ENCODE results near the gene ST3GAL5. TPM values are rescaled to one million over a fixed set of nuclear protein-coding genes. Genes with fewer than 3 reads are reported as not detected.

Gene ST3GAL5
- total and polyA plus RNA-seq, 2 experiments from 2014 or later: 3.2 to 7.9 TPM

DNA sequence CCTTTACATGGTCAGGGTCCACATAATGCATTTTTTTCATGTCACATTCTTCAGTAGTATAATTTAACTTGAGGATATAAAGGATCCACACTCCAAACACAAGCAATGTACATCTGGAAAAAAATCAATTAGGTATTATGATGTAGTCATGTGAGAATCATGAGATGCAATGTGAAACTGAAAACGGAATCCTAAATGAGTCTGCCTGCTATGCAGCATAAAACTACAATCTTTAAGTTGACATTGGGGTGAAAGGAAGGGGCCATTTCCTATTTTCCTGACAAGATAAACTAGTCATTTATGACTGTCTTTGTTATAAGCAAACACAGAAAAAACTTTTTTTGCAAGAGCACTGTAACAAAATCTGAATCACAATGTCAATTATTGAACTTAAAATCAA lies 27.6 kb downstream of the ST3GAL5 start:
- H3K4me3 ChIP-seq: no peak overlapping the region
- H3K9me3 Mint-ChIP-seq: no peaks in the 10 kb centered on the region
- ATAC-seq: no peak

DNA sequence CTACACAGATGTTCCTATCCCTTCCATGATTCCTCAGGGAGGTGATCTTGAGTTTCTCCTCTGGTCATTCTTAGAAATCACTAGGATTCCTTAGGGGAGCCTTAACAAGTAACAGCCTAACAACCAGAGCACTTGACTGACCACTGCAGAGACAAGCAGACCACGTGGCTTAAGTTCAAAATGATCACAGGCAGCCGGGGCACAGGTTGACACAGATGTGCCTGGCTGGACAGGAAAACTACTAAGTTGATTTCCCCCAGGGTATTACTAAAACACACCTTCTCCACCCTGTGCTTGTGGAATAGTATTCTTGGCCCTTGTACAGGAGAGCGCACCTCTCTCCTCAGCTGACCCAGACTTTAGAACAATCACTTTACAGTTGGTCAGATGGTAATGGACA lies 29.9 kb downstream of the ST3GAL5 start:
- H3K27ac Mint-ChIP-seq: no peak overlapping the region
- H3K4me1 Mint-ChIP-seq: 0 out of 3 replicates have a peak, but pooled peaks cover 3% of the 10 kb centered on the region
- no peaks in the 10 kb centered on the region for H3K9me3 Mint-ChIP-seq
- ATAC-seq: no peak
- Histone ChIP-seq H3K9me2 (ENCODE audit: insufficient read depth) (no peaks in the 10 kb centered on the region), H3F3A (replicated peaks; ENCODE audit: low read depth) (no peaks in the 10 kb centered on the region), H3K27ac (ENCODE audit: low read depth) (no peak overlapping the region), H3K27me3 (ENCODE audit: insufficient read depth) (no peaks in the 10 kb centered on the region), H3K36me3 (ENCODE audit: insufficient read depth) (no peaks in the 10 kb centered on the region; the same call in 1 of the 2 replicates), H3K4me1 (ENCODE audit: insufficient read depth) (no peaks in the 10 kb centered on the region), H2AFZ (no peak overlapping the region), H3K79me2 (replicated peaks; ENCODE audit: insufficient read depth) (no peaks in the 10 kb centered on the region), H3K4me3 (no peak overlapping the region), H3K4me2 (no peak overlapping the region), H4K20me1 (replicated peaks; ENCODE audit: insufficient read depth) (no peaks in the 10 kb centered on the region)
- peaks cover 3% of the 10 kb centered on the region; the same call in 2 of the 3 replicates for H3K36me3 Mint-ChIP-seq (ENCODE audit: low read depth)
- DNase-seq (ENCODE audit: low spot score): no peak
- H3K27me3 Mint-ChIP-seq (ENCODE audit: insufficient read depth, low read depth, poor library complexity): peaks cover 8% of the 10 kb centered on the region
- H3K4me3 Mint-ChIP-seq: no peak overlapping the region
- TF ChIP-seq JUNB (IDR thresholded peaks at IDR 0.05; ENCODE audit: unreplicated experiment): no peak
- TF ChIP-seq CREB1 (CRISPR knock-in tag; IDR thresholded peaks at IDR 0.05; ENCODE audit: low read depth): no peak
- TF ChIP-seq POLR2AphosphoS5 (IDR thresholded peaks at IDR 0.05; ENCODE audit: low read depth): no peak
- no peak for TF ChIP-seq NANOG (IDR thresholded peaks at IDR 0.05; ENCODE audit: borderline replicate concordance)
- no peak for TF ChIP-seq ZNF331 (CRISPR knock-in tag; IDR thresholded peaks at IDR 0.05; ENCODE audit: low read depth)
- TF ChIP-seq STAT1 (IDR thresholded peaks at IDR 0.05; ENCODE audit: unreplicated experiment): no peak
- TF ChIP-seq EZH2 (IDR thresholded peaks at IDR 0.05; ENCODE audit: low read depth, unreplicated experiment): no peak
- TF ChIP-seq, protein P1, sequence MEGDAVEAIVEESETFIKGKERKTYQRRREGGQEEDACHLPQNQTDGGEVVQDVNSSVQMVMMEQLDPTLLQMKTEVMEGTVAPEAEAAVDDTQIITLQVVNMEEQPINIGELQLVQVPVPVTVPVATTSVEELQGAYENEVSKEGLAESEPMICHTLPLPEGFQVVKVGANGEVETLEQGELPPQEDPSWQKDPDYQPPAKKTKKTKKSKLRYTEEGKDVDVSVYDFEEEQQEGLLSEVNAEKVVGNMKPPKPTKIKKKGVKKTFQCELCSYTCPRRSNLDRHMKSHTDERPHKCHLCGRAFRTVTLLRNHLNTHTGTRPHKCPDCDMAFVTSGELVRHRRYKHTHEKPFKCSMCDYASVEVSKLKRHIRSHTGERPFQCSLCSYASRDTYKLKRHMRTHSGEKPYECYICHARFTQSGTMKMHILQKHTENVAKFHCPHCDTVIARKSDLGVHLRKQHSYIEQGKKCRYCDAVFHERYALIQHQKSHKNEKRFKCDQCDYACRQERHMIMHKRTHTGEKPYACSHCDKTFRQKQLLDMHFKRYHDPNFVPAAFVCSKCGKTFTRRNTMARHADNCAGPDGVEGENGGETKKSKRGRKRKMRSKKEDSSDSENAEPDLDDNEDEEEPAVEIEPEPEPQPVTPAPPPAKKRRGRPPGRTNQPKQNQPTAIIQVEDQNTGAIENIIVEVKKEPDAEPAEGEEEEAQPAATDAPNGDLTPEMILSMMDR (conservative IDR thresholded peaks at IDR 0.05; ENCODE audit: low read depth in 2 of 2): no peak
- no peak for TF ChIP-seq EZH2phosphoT487 (IDR thresholded peaks at IDR 0.05; ENCODE audit: unreplicated experiment)
- TF ChIP-seq, protein P2, sequence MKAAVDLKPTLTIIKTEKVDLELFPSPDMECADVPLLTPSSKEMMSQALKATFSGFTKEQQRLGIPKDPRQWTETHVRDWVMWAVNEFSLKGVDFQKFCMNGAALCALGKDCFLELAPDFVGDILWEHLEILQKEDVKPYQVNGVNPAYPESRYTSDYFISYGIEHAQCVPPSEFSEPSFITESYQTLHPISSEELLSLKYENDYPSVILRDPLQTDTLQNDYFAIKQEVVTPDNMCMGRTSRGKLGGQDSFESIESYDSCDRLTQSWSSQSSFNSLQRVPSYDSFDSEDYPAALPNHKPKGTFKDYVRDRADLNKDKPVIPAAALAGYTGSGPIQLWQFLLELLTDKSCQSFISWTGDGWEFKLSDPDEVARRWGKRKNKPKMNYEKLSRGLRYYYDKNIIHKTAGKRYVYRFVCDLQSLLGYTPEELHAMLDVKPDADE (IDR thresholded peaks at IDR 0.05): no peak
- no peak for TF ChIP-seq ZNF114 (CRISPR knock-in tag; IDR thresholded peaks at IDR 0.05)
- TF ChIP-seq, protein P3, sequence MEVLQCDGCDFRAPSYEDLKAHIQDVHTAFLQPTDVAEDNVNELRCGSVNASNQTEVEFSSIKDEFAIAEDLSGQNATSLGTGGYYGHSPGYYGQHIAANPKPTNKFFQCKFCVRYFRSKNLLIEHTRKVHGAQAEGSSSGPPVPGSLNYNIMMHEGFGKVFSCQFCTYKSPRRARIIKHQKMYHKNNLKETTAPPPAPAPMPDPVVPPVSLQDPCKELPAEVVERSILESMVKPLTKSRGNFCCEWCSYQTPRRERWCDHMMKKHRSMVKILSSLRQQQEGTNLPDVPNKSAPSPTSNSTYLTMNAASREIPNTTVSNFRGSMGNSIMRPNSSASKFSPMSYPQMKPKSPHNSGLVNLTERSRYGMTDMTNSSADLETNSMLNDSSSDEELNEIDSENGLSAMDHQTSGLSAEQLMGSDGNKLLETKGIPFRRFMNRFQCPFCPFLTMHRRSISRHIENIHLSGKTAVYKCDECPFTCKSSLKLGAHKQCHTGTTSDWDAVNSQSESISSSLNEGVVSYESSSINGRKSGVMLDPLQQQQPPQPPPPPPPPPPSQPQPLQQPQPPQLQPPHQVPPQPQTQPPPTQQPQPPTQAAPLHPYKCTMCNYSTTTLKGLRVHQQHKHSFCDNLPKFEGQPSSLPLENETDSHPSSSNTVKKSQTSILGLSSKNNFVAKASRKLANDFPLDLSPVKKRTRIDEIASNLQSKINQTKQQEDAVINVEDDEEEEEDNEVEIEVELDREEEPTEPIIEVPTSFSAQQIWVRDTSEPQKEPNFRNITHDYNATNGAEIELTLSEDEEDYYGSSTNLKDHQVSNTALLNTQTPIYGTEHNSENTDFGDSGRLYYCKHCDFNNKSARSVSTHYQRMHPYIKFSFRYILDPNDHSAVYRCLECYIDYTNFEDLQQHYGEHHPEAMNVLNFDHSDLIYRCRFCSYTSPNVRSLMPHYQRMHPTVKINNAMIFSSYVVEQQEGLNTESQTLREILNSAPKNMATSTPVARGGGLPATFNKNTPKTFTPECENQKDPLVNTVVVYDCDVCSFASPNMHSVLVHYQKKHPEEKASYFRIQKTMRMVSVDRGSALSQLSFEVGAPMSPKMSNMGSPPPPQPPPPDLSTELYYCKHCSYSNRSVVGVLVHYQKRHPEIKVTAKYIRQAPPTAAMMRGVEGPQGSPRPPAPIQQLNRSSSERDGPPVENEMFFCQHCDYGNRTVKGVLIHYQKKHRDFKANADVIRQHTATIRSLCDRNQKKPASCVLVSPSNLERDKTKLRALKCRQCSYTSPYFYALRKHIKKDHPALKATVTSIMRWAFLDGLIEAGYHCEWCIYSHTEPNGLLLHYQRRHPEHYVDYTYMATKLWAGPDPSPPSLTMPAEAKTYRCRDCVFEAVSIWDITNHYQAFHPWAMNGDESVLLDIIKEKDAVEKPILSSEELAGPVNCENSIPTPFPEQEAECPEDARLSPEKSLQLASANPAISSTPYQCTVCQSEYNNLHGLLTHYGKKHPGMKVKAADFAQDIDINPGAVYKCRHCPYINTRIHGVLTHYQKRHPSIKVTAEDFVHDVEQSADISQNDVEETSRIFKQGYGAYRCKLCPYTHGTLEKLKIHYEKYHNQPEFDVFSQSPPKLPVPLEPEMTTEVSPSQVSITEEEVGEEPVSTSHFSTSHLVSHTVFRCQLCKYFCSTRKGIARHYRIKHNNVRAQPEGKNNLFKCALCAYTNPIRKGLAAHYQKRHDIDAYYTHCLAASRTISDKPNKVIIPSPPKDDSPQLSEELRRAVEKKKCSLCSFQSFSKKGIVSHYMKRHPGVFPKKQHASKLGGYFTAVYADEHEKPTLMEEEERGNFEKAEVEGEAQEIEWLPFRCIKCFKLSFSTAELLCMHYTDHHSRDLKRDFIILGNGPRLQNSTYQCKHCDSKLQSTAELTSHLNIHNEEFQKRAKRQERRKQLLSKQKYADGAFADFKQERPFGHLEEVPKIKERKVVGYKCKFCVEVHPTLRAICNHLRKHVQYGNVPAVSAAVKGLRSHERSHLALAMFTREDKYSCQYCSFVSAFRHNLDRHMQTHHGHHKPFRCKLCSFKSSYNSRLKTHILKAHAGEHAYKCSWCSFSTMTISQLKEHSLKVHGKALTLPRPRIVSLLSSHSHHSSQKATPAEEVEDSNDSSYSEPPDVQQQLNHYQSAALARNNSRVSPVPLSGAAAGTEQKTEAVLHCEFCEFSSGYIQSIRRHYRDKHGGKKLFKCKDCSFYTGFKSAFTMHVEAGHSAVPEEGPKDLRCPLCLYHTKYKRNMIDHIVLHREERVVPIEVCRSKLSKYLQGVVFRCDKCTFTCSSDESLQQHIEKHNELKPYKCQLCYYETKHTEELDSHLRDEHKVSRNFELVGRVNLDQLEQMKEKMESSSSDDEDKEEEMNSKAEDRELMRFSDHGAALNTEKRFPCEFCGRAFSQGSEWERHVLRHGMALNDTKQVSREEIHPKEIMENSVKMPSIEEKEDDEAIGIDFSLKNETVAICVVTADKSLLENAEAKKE (CRISPR knock-in tag; IDR thresholded peaks at IDR 0.05): no peak

More for the DNA sequence above, 27.6 kb downstream of the ST3GAL5 start:
- no peaks in the 10 kb centered on the region for H3F3A ChIP-seq (replicated peaks; ENCODE audit: low read depth)
- H3K9me2 ChIP-seq (ENCODE audit: insufficient read depth): no peaks in the 10 kb centered on the region
- H4K20me1 ChIP-seq (replicated peaks; ENCODE audit: insufficient read depth): no peaks in the 10 kb centered on the region
- no peak overlapping the region for H2AFZ ChIP-seq
- H3K36me3 Mint-ChIP-seq (ENCODE audit: low read depth): no peaks in the 10 kb centered on the region
- 0 out of 3 replicates have a peak, but pooled peaks cover 3% of the 10 kb centered on the region for H3K4me1 Mint-ChIP-seq
- no peaks in the 10 kb centered on the region for H3K4me1 ChIP-seq (ENCODE audit: insufficient read depth)
- H3K79me2 ChIP-seq (replicated peaks; ENCODE audit: insufficient read depth): no peaks in the 10 kb centered on the region
- no peak overlapping the region for H3K27ac Mint-ChIP-seq
- no peak for DNase-seq (ENCODE audit: low spot score)
- H3K27me3 Mint-ChIP-seq (ENCODE audit: insufficient read depth, low read depth, poor library complexity): peaks cover 6% of the 10 kb centered on the region
- no peaks in the 10 kb centered on the region for H3K27me3 ChIP-seq (ENCODE audit: insufficient read depth)
- no peak overlapping the region for H3K27ac ChIP-seq (ENCODE audit: low read depth)
- no peak for TF ChIP-seq EZH2phosphoT487 (IDR thresholded peaks at IDR 0.05; ENCODE audit: unreplicated experiment)
- TF ChIP-seq EZH2 (IDR thresholded peaks at IDR 0.05; ENCODE audit: low read depth, unreplicated experiment): no peak
- no peak overlapping the region for H3K4me3 Mint-ChIP-seq
- H3K36me3 ChIP-seq (ENCODE audit: insufficient read depth): no peaks in the 10 kb centered on the region
- H3K4me2 ChIP-seq: no peak overlapping the region

Data from GM23338 (cell line).